Ishikawa (cell line): ENCODE results near the gene NABP2.

Experiments
- EGR1 ChIP-seq: IDR thresholded peaks from 2 replicates; pipeline ENCODE4 v1.6.1; 2012
- EP300 ChIP-seq: IDR thresholded peaks from 2 replicates; pipeline ENCODE4 v1.6.1; 2012; ENCODE audit warnings: borderline replicate concordance
- FOXM1 ChIP-seq: IDR thresholded peaks from 2 replicates; pipeline ENCODE4 v1.6.1; 2012; ENCODE audit warnings: low read depth, borderline replicate concordance
- MAX ChIP-seq: IDR thresholded peaks from 2 replicates; pipeline ENCODE4 v1.6.1; 2012
- TAF1 ChIP-seq: IDR thresholded peaks from 2 replicates; pipeline ENCODE4 v1.6.1; 2012; ENCODE audit warnings: low read depth, mild to moderate bottlenecking
- TCF12 ChIP-seq: IDR thresholded peaks from 2 replicates; pipeline ENCODE4 v1.6.1; 2012; ENCODE audit warnings: low read depth

DNA sequence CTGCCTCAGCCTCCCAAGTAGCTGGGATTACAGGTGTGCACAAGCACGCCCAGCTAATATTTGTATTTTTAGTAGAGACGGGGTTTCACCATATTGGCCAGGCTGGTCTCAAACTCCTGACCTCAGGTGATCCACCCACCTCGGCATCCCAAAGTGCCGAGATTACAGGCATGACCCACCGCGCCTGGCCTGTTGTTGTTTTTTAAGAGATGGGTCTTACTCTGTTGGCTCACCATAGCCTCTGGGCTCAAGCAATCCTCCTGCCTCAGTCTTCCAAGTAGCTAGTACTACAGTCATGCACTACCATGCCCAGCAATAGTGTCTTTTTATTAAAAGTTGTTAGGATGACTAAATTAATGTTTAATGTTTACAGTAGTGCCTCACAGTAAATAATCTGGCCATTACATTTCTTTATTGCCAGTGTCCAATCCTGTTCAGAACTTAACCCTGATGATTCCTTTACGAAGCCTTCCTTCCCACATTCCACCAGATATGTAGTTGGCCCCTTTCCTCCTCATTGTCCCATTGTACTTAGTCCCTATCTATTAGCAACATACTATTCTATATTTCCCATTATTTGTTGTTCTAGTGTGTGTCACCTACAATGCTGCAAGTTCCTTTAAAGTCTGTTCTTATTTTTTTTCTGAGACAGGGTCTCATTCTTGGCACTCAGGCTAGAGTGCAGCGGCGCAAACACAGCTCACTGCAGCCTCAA is 26.1 kb upstream of the NABP2 start:
- TF ChIP-seq TCF12 (no peak), EP300 (no peak), FOXM1 (no peak), MAX (no peak), TAF1 (no peak), EGR1 (no peak)
